Measurements from ENCODE around the gene TMEM178A. TPM values are rescaled to one million over a fixed set of nuclear protein-coding genes. Genes with fewer than 3 reads are reported as not detected.

TMEM178A gene
- total RNA-seq, 1 donor from 2014 or later: 1.6 TPM

DNA sequence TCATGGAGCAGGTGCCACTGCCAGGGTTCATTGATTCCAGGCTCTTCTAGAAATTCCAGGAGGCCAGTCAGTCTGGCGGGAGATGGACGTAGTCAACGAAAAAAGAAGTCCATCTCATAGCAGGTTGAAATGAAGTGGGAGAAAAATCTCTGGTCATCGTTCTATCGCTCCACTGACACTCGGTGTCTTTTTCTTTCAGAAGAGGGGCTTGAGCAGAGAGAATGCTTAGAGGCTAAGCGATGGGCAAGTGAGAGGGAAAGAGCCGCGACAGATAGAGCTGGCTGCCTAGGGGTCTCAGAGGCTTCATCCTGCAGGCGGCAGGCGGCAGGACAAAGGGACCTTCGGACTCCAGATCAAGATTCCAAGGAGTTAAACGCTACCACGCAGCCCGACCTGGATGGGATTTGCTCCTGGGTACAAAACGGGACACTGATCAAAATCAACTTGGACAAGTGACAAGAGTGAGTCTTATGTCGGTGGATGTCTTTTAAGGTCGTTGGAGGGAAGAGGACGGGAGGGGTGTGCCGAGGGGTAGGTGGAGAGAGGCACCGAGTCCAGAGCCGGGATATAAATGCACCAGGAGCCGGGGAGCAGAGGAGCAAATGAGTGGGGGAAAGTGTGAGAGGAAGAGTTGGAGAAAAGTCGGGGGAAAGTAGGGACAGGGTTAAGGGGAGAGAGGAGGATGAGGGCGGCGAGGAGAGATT, 677 bp upstream of the TMEM178A start:
- TF ChIP-seq, protein P1, sequence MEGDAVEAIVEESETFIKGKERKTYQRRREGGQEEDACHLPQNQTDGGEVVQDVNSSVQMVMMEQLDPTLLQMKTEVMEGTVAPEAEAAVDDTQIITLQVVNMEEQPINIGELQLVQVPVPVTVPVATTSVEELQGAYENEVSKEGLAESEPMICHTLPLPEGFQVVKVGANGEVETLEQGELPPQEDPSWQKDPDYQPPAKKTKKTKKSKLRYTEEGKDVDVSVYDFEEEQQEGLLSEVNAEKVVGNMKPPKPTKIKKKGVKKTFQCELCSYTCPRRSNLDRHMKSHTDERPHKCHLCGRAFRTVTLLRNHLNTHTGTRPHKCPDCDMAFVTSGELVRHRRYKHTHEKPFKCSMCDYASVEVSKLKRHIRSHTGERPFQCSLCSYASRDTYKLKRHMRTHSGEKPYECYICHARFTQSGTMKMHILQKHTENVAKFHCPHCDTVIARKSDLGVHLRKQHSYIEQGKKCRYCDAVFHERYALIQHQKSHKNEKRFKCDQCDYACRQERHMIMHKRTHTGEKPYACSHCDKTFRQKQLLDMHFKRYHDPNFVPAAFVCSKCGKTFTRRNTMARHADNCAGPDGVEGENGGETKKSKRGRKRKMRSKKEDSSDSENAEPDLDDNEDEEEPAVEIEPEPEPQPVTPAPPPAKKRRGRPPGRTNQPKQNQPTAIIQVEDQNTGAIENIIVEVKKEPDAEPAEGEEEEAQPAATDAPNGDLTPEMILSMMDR (IDR thresholded peaks at IDR 0.05): no peak
- DNase-seq (ENCODE audit: extremely low spot score, unreplicated experiment): no peak
- Mint-ChIP-seq H3K27me3 (ENCODE audit: unreplicated experiment) (peaks cover 56% of the 10 kb centered on the region), H3K27ac (ENCODE audit: unreplicated experiment) (no peak overlapping the region), H3K4me1 (ENCODE audit: unreplicated experiment) (peaks cover 24% of the 10 kb centered on the region), H3K9me3 (ENCODE audit: unreplicated experiment) (no peaks in the 10 kb centered on the region), H3K4me3 (ENCODE audit: unreplicated experiment) (peak overlapping the region; percentile 65), H3K36me3 (ENCODE audit: unreplicated experiment) (no peaks in the 10 kb centered on the region)

DNA sequence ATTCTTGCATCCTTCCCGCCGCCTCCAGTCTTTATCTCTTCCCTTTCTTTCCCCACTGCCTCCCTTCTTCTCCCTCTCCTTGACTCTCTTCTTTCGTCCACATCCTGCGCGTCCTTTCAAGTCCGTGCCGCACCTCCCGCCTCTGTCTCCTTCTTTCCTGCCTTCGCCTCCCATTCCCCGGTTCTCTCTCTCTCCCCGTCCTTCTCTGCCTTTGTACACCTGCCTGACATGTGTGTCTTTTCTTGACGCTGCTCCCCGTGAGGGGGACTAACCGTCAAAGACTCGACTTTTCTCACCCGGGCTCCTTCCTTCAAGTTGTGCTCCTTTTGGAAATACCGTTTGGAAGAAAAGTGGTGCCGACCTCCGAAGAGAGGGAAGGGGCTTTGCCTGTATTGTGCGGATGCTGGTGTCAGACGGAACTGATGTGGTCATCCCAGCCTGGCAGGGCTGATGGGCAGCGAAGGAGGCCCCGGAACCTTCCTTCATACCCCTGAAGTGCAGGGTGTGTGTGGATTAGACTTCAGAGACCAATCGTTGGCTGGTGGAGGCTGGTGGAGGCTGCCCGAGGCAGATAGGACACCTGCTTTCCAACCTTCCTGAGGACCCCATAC, 879 bp downstream of the TMEM178A start:
- Mint-ChIP-seq H3K36me3 (ENCODE audit: unreplicated experiment) (no peaks in the 10 kb centered on the region), H3K27me3 (ENCODE audit: unreplicated experiment) (peaks cover 68% of the 10 kb centered on the region), H3K9me3 (ENCODE audit: unreplicated experiment) (no peaks in the 10 kb centered on the region), H3K4me1 (ENCODE audit: unreplicated experiment) (peaks cover 24% of the 10 kb centered on the region), H3K27ac (ENCODE audit: unreplicated experiment) (no peak overlapping the region), H3K4me3 (ENCODE audit: unreplicated experiment) (peak overlapping the region; percentile 86)
- TF ChIP-seq, protein P1 (IDR thresholded peaks at IDR 0.05): no peak
- DNase-seq (ENCODE audit: extremely low spot score, unreplicated experiment): no peak

GRCh38 chr2:39667104-39667885, 1.6 kb downstream of the TMEM178A start:
- Mint-ChIP-seq H3K9me3 (ENCODE audit: unreplicated experiment) (no peaks in the 10 kb centered on the region), H3K4me3 (ENCODE audit: unreplicated experiment) (peak overlapping the region; percentile 86), H3K36me3 (ENCODE audit: unreplicated experiment) (no peaks in the 10 kb centered on the region), H3K27ac (ENCODE audit: unreplicated experiment) (no peak overlapping the region), H3K4me1 (ENCODE audit: unreplicated experiment) (peaks cover 18% of the 10 kb centered on the region), H3K27me3 (ENCODE audit: unreplicated experiment) (peaks cover 73% of the 10 kb centered on the region)
- TF ChIP-seq, protein P1 (IDR thresholded peaks at IDR 0.05): no peak
- no peak for DNase-seq (ENCODE audit: extremely low spot score, unreplicated experiment)

DNA sequence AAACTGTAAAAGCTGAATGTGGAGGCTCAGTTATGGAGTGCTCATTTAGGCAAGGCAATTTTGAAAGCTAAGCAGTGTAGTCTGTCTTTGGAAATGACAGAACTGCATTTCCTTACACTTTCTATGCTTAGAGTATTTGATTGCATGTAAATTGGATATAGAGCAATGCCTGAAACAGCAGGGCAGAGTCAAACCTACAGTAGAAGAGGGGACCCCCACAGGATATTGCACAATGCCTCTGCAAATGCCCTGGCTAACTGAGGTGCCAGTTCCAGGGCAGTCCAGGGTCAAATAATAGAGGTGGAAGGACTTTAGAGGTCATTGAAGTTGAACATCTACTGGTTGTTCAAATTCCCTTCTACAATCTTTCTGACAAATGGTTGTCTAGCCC, 2.2 kb downstream of the TMEM178A start:
- peaks cover 76% of the 10 kb centered on the region for H3K27me3 Mint-ChIP-seq (ENCODE audit: unreplicated experiment)
- H3K9me3 Mint-ChIP-seq (ENCODE audit: unreplicated experiment): no peaks in the 10 kb centered on the region
- DNase-seq (ENCODE audit: extremely low spot score, unreplicated experiment): no peak

More for the DNA sequence above, 2.2 kb downstream of the TMEM178A start:
- H3K4me1 Mint-ChIP-seq (ENCODE audit: unreplicated experiment): peaks cover 14% of the 10 kb centered on the region
- no peaks in the 10 kb centered on the region for H3K36me3 Mint-ChIP-seq (ENCODE audit: unreplicated experiment)
- TF ChIP-seq, protein P1 (IDR thresholded peaks at IDR 0.05): no peak
- no peak overlapping the region for H3K27ac Mint-ChIP-seq (ENCODE audit: unreplicated experiment)
- peak overlapping the region; percentile 41 for H3K4me3 Mint-ChIP-seq (ENCODE audit: unreplicated experiment)
